Measurements from ENCODE around the gene ZNF350.
"Not testable (repeated sequence)": the region's sequence is repeated elsewhere in the genome, so short reads cannot be mapped to it uniquely, and the experiment has no call there.

Gene ZNF350

GRCh38 chr19:51986309-51987291 is at the start of gene ZNF350:
ZNF350 (minus strand) TSS chr19:51986840; CDS start chr19:51974360, 12,480 bp downstream.
- DNase-seq (ENCODE audit: low read depth in 3 of 3): peak; percentile 48 to 83 (median 74)

GRCh38 chr19:52034051-52034728 is 47.5 kb upstream of the ZNF350 start:
- DNase-seq (ENCODE audit: low read depth in 3 of 3): no peak

GRCh38 chr19:52028780-52029123 is 42.1 kb upstream of the ZNF350 start:
- no peak for DNase-seq (ENCODE audit: low read depth in 3 of 3)

DNA sequence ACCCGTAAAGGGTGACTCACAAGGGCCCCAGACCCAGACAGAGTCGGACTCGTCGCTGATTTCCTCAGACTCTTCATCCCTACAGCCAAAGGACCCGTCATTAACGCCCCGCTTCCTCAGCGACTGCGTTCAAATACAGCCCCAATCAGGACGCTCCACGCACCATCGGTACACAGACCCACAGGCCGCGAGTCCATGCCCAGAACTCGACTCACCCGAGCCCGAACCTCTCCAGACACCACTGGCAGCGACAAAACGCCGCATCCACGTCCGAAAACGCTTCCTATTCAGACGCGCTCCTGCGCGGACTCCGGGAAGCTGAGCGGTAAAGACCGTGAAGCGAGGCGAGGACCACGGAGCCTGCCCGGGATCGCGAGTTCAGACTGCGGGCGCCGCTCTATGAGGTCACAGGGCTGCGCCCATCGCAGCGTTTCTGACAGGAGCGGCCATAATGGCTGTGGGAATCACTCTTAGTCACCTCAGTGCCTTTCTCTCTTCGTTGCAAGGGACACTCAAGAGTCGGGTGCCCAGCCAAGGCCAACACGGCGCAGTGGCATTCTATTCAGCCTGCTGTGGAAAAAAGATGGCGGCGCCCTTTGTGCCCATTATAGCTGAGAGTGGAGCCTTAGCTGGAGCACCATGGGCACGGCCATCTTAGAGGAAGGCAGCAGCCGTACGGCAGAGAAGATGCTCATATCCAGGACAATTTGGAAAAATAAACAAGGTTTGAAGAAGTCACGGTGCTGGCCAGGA is 41.6 kb upstream of the ZNF350 start, which contains the start of gene ZNF614:
ZNF614 (minus strand) TSS at position 353 of the 753 bp plus-strand sequence. CDS start 2,634 bp downstream, outside the sequence.
- peak; percentile 56 to 83 (median 70) for DNase-seq (ENCODE audit: low read depth in 3 of 3)

DNA sequence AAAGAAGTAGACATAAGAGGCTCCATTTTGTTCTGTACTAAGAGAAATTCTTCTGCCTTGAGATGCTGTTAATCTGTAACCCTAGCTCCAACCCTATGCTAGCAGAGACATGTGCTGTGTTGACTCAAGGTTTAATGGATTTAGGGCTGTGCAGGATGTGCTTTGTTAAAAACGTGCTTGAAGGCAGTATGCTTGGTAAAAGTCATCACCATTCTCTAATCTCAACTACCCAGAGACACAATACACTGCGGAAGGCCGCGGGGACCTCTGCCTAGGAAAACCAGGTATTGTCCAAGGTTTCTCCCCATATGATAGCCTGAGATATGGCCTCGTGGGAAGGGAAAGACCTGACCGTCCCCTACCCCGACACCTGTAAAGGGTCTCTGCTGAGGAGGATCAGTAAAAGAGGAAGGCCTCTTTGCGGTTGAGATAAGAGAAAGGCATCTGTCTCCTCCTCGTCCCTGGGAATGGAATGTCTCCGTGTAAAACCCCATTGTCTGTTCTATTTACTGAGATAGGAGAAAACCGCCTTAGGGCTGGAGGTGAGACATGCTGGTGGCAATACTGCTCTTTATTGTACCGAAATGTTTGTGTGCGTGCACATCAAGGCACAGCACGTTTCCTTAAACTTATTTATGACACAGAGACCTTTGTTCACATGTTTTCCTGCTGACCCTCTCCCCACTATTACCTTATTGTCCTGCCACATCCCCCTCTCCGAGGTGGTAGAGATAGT is 39.8 kb upstream of the ZNF350 start:
- DNase-seq (ENCODE audit: low read depth in 3 of 3): not testable (repeated sequence)

GRCh38 chr19:52024478-52024877 is 37.8 kb upstream of the ZNF350 start:
- not testable (repeated sequence) for DNase-seq (ENCODE audit: low read depth in 3 of 3)

DNA sequence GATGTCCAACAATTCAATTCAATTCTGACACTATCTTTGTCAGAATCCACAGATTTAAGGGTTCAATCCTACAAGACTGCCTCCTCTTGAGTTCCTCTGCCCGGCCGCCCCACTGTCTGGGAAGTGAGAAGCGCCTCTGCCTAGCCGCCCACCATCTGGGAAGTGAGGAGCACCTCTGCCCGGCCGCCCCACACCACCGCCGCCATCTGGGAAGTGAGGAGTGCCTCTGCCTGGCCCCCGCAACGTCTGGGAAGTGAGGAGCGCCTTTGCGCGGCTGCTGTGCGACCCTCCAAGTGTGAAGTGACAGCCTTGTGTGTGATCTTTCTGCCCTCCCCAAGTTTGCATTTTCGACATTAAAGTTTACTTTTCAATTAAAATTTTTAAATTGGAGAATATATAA is 35.6 kb upstream of the ZNF350 start:
- no peak for DNase-seq (ENCODE audit: low read depth in 3 of 3)

GRCh38 chr19:52020506-52020905 is 33.9 kb upstream of the ZNF350 start:
- no peak for DNase-seq (ENCODE audit: low read depth in 3 of 3)

GRCh38 chr19:52010674-52011073 is 24.0 kb upstream of the ZNF350 start:
- DNase-seq (ENCODE audit: low read depth in 3 of 3): no peak

DNA sequence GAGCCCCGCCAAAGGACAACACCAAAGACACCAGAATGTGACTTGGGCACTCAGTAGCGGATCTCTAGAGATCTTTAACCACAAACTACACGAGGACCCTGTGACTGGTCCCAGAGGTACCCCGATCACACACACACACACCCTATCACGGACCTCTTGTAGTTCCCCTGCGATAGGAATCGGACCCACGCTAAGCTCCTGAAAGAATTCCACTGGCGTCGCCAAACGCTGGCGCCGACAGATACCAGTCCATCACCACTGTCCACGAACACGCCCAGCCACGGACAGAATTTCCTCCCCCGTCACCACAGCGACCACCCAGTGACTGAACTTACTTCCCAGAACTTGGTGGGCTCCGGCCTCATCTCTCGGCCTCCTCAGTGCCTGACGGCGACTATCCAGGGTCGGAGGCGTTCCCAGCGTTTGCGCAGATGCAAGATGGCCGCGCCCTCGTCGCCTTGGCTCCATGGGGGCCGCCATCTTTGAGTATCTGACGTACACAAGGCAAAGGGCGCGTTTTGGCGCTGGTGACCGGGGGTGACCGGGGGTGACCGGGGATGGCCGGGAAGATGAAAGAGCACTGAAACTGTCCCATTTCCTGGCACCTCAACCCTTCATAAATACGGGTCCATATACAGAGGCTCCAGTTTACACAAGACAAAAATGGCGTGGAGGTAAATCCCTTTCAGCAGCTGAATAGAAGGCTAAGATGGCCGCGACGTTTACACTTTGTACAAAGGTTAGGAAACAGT is 21.3 kb upstream of the ZNF350 start, which contains the start of gene ZNF615:
ZNF615 (minus strand) TSS at position 406 of the 752 bp plus-strand sequence. CDS start 4,500 bp downstream, outside the sequence.
- DNase-seq (ENCODE audit: low read depth in 3 of 3): peak; percentile 76 to 80 (median 78)

DNA sequence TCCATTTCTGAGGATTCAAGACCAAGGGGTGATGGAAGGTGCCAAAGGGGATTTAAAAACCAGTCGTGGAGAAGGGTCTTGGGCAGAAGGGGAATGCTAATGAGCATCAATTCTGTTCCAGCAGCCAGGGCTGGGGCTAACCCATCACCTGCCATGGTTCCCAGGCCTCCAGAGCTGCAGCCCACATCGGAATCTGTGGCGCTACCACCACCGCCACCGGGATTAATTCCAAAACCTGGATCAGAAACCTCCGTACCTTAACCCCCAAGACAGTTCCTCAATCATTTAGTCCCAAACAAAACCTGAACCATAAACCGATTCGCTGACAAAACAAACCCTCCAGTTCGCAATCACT is 20.8 kb upstream of the ZNF350 start:
- no peak for DNase-seq (ENCODE audit: low read depth in 3 of 3)

DNA sequence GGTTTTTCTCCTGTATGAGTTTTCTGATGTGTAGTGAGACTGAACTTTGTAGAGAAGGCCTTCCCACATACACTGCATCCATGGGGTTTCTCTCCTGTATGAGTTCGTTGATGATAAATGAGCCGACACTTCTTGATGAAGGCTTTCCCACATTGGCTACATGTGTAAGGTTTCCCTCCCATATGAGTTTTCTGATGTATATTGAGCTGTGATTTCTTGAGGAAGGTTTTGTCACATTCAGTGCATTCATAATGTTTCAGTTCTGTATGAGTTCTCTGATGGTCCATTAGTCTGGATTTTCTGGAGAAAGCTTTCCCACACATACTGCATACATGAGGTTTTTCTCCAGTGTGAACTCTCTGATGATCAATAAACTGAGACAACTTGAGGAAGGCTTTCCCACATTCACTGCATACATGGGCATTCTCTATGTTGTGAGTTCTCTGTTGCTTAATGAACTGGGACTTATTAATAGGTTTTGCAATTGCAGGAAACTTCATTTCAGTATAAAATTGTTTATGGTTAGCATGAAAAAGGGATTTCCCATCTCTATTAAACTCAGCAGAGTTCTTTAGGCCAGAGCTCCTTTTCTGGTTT is 7.5 kb upstream of the ZNF350 start:
- no peak for DNase-seq (ENCODE audit: low read depth in 3 of 3)

GRCh38 chr19:51993422-51993821 is 6.8 kb upstream of the ZNF350 start:
- DNase-seq (ENCODE audit: low read depth in 3 of 3): no peak

- no peak for DNase-seq (ENCODE audit: low read depth in 3 of 3)
These were observed 3.3 kb downstream of the ZNF350 start for GRCh38 chr19:51983361-51983760.

GRCh38 chr19:51980926-51981325 is 5.7 kb downstream of the ZNF350 start:
- not testable (repeated sequence) for DNase-seq (ENCODE audit: low read depth in 3 of 3)

- DNase-seq (ENCODE audit: low read depth in 3 of 3): no peak
These were observed 6.4 kb downstream of the ZNF350 start for GRCh38 chr19:51980116-51980736.

DNA sequence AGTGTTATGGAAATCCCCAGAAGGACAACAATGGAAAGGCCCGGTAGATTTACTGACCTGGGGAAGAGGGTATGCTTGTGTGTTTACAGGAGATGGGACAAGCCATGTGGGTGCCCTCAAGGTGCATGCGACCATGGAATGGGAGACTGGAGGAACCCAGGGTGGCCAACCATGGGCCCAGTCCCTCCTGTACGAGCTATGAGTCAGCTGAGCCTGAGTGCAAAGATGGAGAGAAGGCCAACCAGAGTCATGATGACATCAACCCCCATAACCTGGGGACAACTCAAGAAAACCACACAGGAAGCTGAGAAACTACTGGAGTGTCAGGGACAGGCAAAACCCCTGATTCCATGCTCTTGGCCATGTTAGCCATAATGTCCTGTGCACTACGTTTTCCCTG is 7.8 kb downstream of the ZNF350 start:
- no peak for DNase-seq (ENCODE audit: low read depth in 3 of 3)

- no peak for DNase-seq (ENCODE audit: low read depth in 3 of 3)
These were observed 9.3 kb downstream of the ZNF350 start for GRCh38 chr19:51977346-51977745.

GRCh38 chr19:51976852-51977251 is 9.8 kb downstream of the ZNF350 start:
- DNase-seq (ENCODE audit: low read depth in 3 of 3): no peak

DNA sequence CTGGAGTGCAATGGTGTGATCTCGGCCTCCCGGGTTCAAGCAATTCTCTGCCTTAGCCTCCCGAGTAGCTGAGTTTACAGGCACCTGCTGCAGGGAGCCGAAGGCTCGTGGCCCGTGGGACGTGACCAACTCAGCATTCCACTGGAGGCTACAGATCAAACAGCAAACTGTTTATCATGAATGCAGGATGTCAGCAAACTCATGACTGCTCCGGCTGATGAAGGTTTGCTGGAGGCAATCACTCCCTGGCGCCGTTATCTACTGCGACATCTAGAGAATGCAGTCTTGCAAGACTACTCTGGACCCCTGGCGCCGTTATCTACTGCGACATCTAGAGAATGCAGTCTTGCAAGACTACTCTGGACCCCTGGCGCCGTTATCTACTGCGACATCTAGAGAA is 10.9 kb downstream of the ZNF350 start:
- DNase-seq (ENCODE audit: low read depth in 3 of 3): not testable (repeated sequence)

Data from stimulated activated CD4-positive, alpha-beta T cell treated with anti-CD3 and anti-CD28 coated beads, TNF-alpha, amount 100 ng/mL, for 4 hours (primary cell).